Panc1 (cell line): Measurements from ENCODE around the gene PHC3.

Experiments used
- CTCF ChIP-seq: fragments of 450-650 bp; IDR thresholded peaks from 2 replicates; pipeline ENCODE4 v1.5.1; 2017; ENCODE audit warnings: mild to moderate bottlenecking
- POLR2AphosphoS5 ChIP-seq: IDR thresholded peaks from 2 replicates; pipeline ENCODE4 v1.6.1; 2012; ENCODE audit warnings: mild to moderate bottlenecking, low read depth, low read length, moderate library complexity
- REST ChIP-seq, 2 experiments: IDR thresholded peaks; 2 replicates each; pipeline ENCODE4 v1.6.1; 2011 to 2012; ENCODE audit warnings: low read depth in 2 of 2, control low read depth in 1 of 2, low read length in 1 of 2, mild to moderate bottlenecking in 1 of 2, moderate library complexity in 1 of 2; ENCODE audit not compliant: insufficient read depth in 1 of 2
- SIN3A ChIP-seq: IDR thresholded peaks from 2 replicates; pipeline ENCODE4 v1.6.1; 2012; ENCODE audit warnings: low read depth, mild to moderate bottlenecking, low read length, moderate library complexity, borderline replicate concordance; ENCODE audit not compliant: insufficient read depth
- TCF7L2 ChIP-seq: IDR thresholded peaks from 2 replicates; pipeline ENCODE4 v1.6.1; 2011; ENCODE audit warnings: mild to moderate bottlenecking, low read depth, low read length, inconsistent platforms

- no peak for TF ChIP-seq POLR2AphosphoS5
- TF ChIP-seq CTCF = no peak
- TF ChIP-seq REST (IDR thresholded peaks at IDR 0.05; ENCODE audit: insufficient read depth in 1 of 2, low read depth in 2 of 2, low read length in 1 of 2) = no peak
- TF ChIP-seq SIN3A = no peak
- TF ChIP-seq TCF7L2 = no peak
Measured at GRCh38 chr3:170137986-170138385, 43.5 kb downstream of the PHC3 start.
